K562 (cell line): Measurements from ENCODE around the gene BANP. TPM values are rescaled to one million over a fixed set of nuclear protein-coding genes. Genes with fewer than 3 reads are reported as not detected.

ENCODE experiments used
- ATAC-seq: fragments of 200-7000 bp; cut with Tn5 transposase; 3 replicates; pipeline ENCODE4 v1.9.1; 2020; ENCODE audit warnings: moderate library complexity
- BruUV-seq: library from RNA; stranded (reverse); fragments of 400-500 nt; replicated peaks from 2 replicates; lab custom pipeline; 2021; lab: Mats Ljungman, UMichigan
- CTCF ChIA-PET: fragments of 300-600 bp; formaldehyde crosslinking; extraction: SDS; loops from one replicate; lab custom pipeline; 2021; ENCODE audit warnings: low intra/inter-chr PET ratio; lab: Yijun Ruan, JAX
- POLR2A ChIA-PET: fragments of 300-600, 350-650 bp; sonication (Branson Sonifier 250); formaldehyde crosslinking; extraction: SDS; loops from one replicate; lab custom pipeline; 2021; ENCODE audit warnings: antibody characterized with exemption, inconsistent platforms; lab: Yijun Ruan, JAX
- DNase-seq, 4 experiments: peaks; one replicate each; pipeline versions ENCODE4 v3.0.0 to v3.0.0-alpha.2; 2011 to 2018; ENCODE audit warnings: low spot score in 3 of 4, mixed read lengths in 3 of 4; ENCODE audit errors: extremely low read depth in 1 of 4
- FAIRE-seq: peaks from 2 replicates; lab custom pipeline; 2011; peaks lifted over from hg19 to GRCh38; lab: Jason Lieb, UNC
- H2AFZ ChIP-seq: 2 replicates; pipeline ENCODE4 v1.6.0; 2011; ENCODE audit warnings: low read depth, low read length, control low read depth, inconsistent platforms
- H3K27ac ChIP-seq: fragments of 200-600 bp; 3 replicates; pipeline ENCODE4 v1.8.0; 2011; ENCODE audit warnings: low read depth, mild to moderate bottlenecking, control low read depth, inconsistent platforms, low read length, moderate library complexity, mixed read lengths; ENCODE audit errors: extremely low read depth
- H3K27me3 ChIP-seq, 2 experiments: fragments of 300-600 bp in 1 of 2; 2 replicates in 1 of 2; 3 replicates in 1 of 2; pipeline versions ENCODE4 v1.6.0 to v1.8.0; 2011; ENCODE audit warnings: inconsistent platforms in 2 of 2, low read length in 2 of 2, mild to moderate bottlenecking in 1 of 2, mixed read lengths in 1 of 2, moderate library complexity in 1 of 2; ENCODE audit not compliant: control insufficient read depth in 2 of 2, insufficient read depth in 2 of 2
- H3K36me3 ChIP-seq: fragments of 300-600 bp; 3 replicates; pipeline ENCODE4 v1.8.0; 2011; ENCODE audit warnings: mild to moderate bottlenecking, low read length, inconsistent platforms; ENCODE audit not compliant: control insufficient read depth, insufficient read depth
- H3K4me1 ChIP-seq, 2 experiments: fragments of 200-600 bp in 1 of 2; replicated peaks in 1 of 2; 2 replicates in 1 of 2; 3 replicates in 1 of 2; pipeline versions ENCODE4 v1.5.1 to v1.8.0; 2011; ENCODE audit warnings: inconsistent platforms in 2 of 2, low read length in 2 of 2, mild to moderate bottlenecking in 1 of 2, mixed read lengths in 1 of 2, moderate library complexity in 1 of 2; ENCODE audit not compliant: control insufficient read depth in 2 of 2, insufficient read depth in 2 of 2
- H3K4me2 ChIP-seq: 2 replicates; pipeline ENCODE4 v1.6.1; 2011; ENCODE audit warnings: low read length, control low read depth, inconsistent platforms, mixed read lengths; ENCODE audit not compliant: insufficient read depth
- H3K4me3 ChIP-seq: fragments of 200-600 bp; sonication (generic), shearing (Covaris generic); 2 replicates; pipeline ENCODE4 v1.5.1; 2016; ENCODE audit warnings: control low read depth, inconsistent platforms
- H3K79me2 ChIP-seq: fragments of 200-600 bp; 3 replicates; pipeline ENCODE4 v1.8.0; 2011; ENCODE audit warnings: low read length, inconsistent platforms; ENCODE audit not compliant: control insufficient read depth, insufficient read depth
- H3K9ac ChIP-seq, 2 experiments: 2 replicates each; pipeline versions ENCODE4 v1.6.0 to v1.6.1; 2011; ENCODE audit warnings: low read depth in 2 of 2, low read length in 2 of 2, control low read depth in 1 of 2, inconsistent platforms in 1 of 2, mild to moderate bottlenecking in 1 of 2, mixed read lengths in 1 of 2; ENCODE audit not compliant: insufficient read depth in 1 of 2
- H3K9me1 ChIP-seq: one replicate; pipeline ENCODE4 v1.6.0; 2011; ENCODE audit warnings: inconsistent platforms, mild to moderate bottlenecking, low read length, moderate library complexity; ENCODE audit not compliant: control insufficient read depth, insufficient read depth
- H3K9me3 ChIP-seq: replicated peaks from 2 replicates; pipeline ENCODE4 v1.5.1; 2011; ENCODE audit warnings: low read depth, low read length, inconsistent platforms; ENCODE audit not compliant: control insufficient read depth, insufficient read depth
- H4K20me1 ChIP-seq: replicated peaks from 2 replicates; pipeline ENCODE4 v1.6.1; 2011; ENCODE audit warnings: low read length, inconsistent platforms, mixed read lengths; ENCODE audit not compliant: control insufficient read depth, insufficient read depth
- CHD2 ChIP-seq: IDR thresholded peaks from 2 replicates; pipeline ENCODE4 v1.6.1; 2011; ENCODE audit warnings: low read depth, low read length
- DNMT1 ChIP-seq: fragments of 450-650 bp; IDR thresholded peaks from 2 replicates; pipeline ENCODE4 v1.6.1; 2016; ENCODE audit warnings: antibody characterized with exemption, mild to moderate bottlenecking
- FOXA3 ChIP-seq, 2 experiments: fragments of 450-650 bp in 1 of 2; sonication (generic) in 1 of 2; formaldehyde crosslinking; IDR thresholded peaks in 1 of 2; conservative IDR thresholded peaks in 1 of 2; 2 replicates each; pipeline versions ENCODE4 v1.4.0 to v1.8.0; 2020 to 2022; ENCODE audit warnings: mild to moderate bottlenecking in 2 of 2, missing genetic modification reagents in 1 of 2
- FOXK1 ChIP-seq: sonication (generic); formaldehyde crosslinking; IDR thresholded peaks from 2 replicates; pipeline ENCODE4 v1.8.0; 2022; ENCODE audit warnings: missing genetic modification reagents, mild to moderate bottlenecking, borderline replicate concordance
- HNRNPH1 ChIP-seq: fragments of 200-400 bp; formaldehyde crosslinking; optimal IDR thresholded peaks from 2 replicates; pipeline ENCODE3; 2017; ENCODE audit warnings: low read depth, mild to moderate bottlenecking, low read length, moderate library complexity
- SRSF7 ChIP-seq: fragments of 200-400 bp; formaldehyde crosslinking; optimal IDR thresholded peaks from 2 replicates; pipeline ENCODE3; 2017; ENCODE audit warnings: mild to moderate bottlenecking, low read depth, low read length
- TRIM24 ChIP-seq, 2 experiments: fragments of 450-650 bp; IDR thresholded peaks; 2 replicates each; pipeline ENCODE4 v1.6.1; 2016
- ZBTB17 ChIP-seq: fragments of 450-650 bp; formaldehyde crosslinking; IDR thresholded peaks from 2 replicates; pipeline ENCODE4 v1.4.0; 2020; ENCODE audit warnings: mild to moderate bottlenecking
- ZNF165 ChIP-seq: fragments of 250-450 bp; sonication (Bioruptor Pico); IDR thresholded peaks from 2 replicates; pipeline ENCODE4 v1.4.0; 2020; ENCODE audit warnings: borderline replicate concordance
- ZNF253 ChIP-seq: fragments of 250-450 bp; sonication (Bioruptor Pico); conservative IDR thresholded peaks from 2 replicates; pipeline ENCODE4 v1.6.1; 2021; ENCODE audit warnings: mild to moderate bottlenecking
- ZNF407 ChIP-seq: fragments of 450-650 bp; IDR thresholded peaks from 2 replicates; pipeline ENCODE4 v1.6.1; 2016; ENCODE audit warnings: low read depth
- ZNF41 ChIP-seq: fragments of 250-450 bp; sonication (Bioruptor Pico); conservative IDR thresholded peaks from 2 replicates; pipeline ENCODE4 v1.4.0; 2020; ENCODE audit warnings: mild to moderate bottlenecking
- ZNF507 ChIP-seq: conservative IDR thresholded peaks from 2 replicates; pipeline ENCODE4 v1.6.1; 2017; ENCODE audit warnings: missing genetic modification characterization, missing compliant biosample characterization
- WGBS: fragments of 100-300 bp; shearing (Covaris generic); methylation state at CpG from one replicate; pipeline ENCODE4 v1.1.6; 2016; ENCODE audit warnings: low coverage, mixed read lengths; ENCODE audit not compliant: insufficient coverage; ENCODE audit errors: missing lambda C conversion rate; 5-methylcytosine and 5-hydroxymethylcytosine counted together
- in situ Hi-C: fragments of 300-500 bp; cut with MboI; formaldehyde crosslinking; loops from 4 replicates; pipeline ENCODE4 v1.15.0; 2018; ENCODE audit warnings: inconsistent platforms, mixed read lengths
- intact Hi-C: fragments of 100-400 bp; cut with micrococcal nuclease; formaldehyde crosslinking; loops from 2 replicates; pipeline ENCODE4 v1.14.2; 2022
- polyA plus RNA-seq, 8 experiments: library from polyadenylated mRNA; depleted of rRNA in 4 of 8; stranded (reverse) in 5 of 8; unstranded in 3 of 8; fragments of >200 nt; fragmentation: Nextera tagmentation in 2 of 8; fragmentation: Illumina TruSeq in 1 of 8; extraction: Ambion mirVana in 2 of 8; extraction: Trizol in 1 of 8; gene quantifications; 2 replicates each; pipeline versions ENCODE4 v1.2.1 to v1.2.3, GENCODE V29; 2011 to 2014; ENCODE audit warnings: inconsistent platforms in 1 of 8, missing spikeins in 1 of 8
- total RNA-seq, 7 experiments: library from RNA; depleted of rRNA in 6 of 7; stranded (reverse); fragments of >200 nt in 6 of 7; fragmentation: Illumina TruSeq in 2 of 7; extraction: Trizol in 2 of 7; gene quantifications; 2 replicates each; pipeline versions ENCODE4 v1.2.1 to v1.2.3, GENCODE V29; 2011 to 2021; ENCODE audit warnings: low replicate concordance in 1 of 7
- TF ChIP-seq, protein P1 (sequence below): fragments of 250-450 bp; sonication (Bioruptor Pico); IDR thresholded peaks from 2 replicates; pipeline ENCODE4 v1.9.0; 2021; ENCODE audit warnings: mild to moderate bottlenecking, inconsistent platforms

Gene BANP
- total and polyA plus RNA-seq, 9 of the 15 experiments (the other 6 are each of a cell fraction or from before 2014, with no cell fraction given) = 4.6 to 22.1 (median 15.6) TPM

DNA sequence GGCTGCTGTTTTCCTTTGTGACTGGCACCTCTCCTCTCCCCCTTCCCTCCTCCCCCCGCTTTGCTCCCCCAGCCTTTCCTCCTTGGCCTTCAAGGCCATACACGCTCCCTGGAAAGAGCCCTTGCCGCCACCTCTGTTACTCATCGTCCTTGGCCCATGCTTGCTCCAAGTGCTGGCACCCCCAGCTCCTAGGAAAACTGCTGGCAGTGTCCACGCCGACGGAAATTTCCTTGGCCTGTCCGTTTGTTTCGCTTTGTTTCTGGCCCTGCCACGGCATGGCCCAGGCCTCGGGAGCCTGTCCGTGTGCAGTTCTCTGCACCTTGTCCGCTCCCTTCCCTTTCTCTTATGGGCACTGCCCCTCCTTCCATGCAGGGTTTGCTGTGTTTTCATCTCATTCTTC lies 32.9 kb upstream of the BANP start:
- peak overlapping the region; percentile 46; the same call in 1 of the 2 replicates for H3K4me2 ChIP-seq
- WGBS = 31% methylated on average over 9 of the region's 13 CpGs
- in situ Hi-C loops (no loop called here), intact Hi-C loops (no loop called here)
- no peak overlapping the region for H3K27ac ChIP-seq
- no peaks in the 10 kb centered on the region for H4K20me1 ChIP-seq
- peak overlapping the region in 1 of 2 experiments; percentile 61; a peak in 1 of 4 replicates for H3K9ac ChIP-seq
- H3K9me3 ChIP-seq = no peaks in the 10 kb centered on the region
- H3K27me3 ChIP-seq = peaks cover 4 to 35% of the 10 kb centered on the region in 2 experiments; a peak in 4 of 5 replicates
- no peaks in the 10 kb centered on the region for H3K79me2 ChIP-seq
- no peaks in the 10 kb centered on the region for H3K9me1 ChIP-seq
- BruUV-seq = no TSS peak
- CTCF ChIA-PET = no interaction called here
- no peak for FAIRE-seq
- H3K36me3 ChIP-seq = no peaks in the 10 kb centered on the region
- H3K4me1 ChIP-seq = peaks cover 10 to 37% of the 10 kb centered on the region in 2 experiments; a peak in 4 of 5 replicates
- POLR2A ChIA-PET = interaction anchor here (0.7 to 1.0 kb wide), 4 partner anchors 18 to 755 kb away, joined by 3 to 4 read pairs (median 4); no protein-coding TSS in a partner anchor
- ATAC-seq = no peak
- H2AFZ ChIP-seq = peak overlapping the region; percentile 74; the same call in 1 of the 2 replicates
- no peak overlapping the region for H3K4me3 ChIP-seq
- DNase-seq = no peak
- TF ChIP-seq ZBTB17 (no peak), ZNF41 (CRISPR knock-in tag) (no peak), DNMT1 (no peak), TRIM24 (IDR thresholded peaks at IDR 0.05) (no peak), SRSF7 (no peak), ZNF407 (no peak), FOXK1 (no peak), FOXA3 (CRISPR knock-in tag; conservative IDR thresholded peaks at IDR 0.05 in 1 of 2, IDR thresholded peaks at IDR 0.05 in 1 of 2) (no peak), ZNF507 (tag) (no peak), ZNF253 (CRISPR knock-in tag) (no peak), CHD2 (no peak), HNRNPH1 (no peak), ZNF165 (CRISPR knock-in tag) (no peak)
- TF ChIP-seq, protein P1, sequence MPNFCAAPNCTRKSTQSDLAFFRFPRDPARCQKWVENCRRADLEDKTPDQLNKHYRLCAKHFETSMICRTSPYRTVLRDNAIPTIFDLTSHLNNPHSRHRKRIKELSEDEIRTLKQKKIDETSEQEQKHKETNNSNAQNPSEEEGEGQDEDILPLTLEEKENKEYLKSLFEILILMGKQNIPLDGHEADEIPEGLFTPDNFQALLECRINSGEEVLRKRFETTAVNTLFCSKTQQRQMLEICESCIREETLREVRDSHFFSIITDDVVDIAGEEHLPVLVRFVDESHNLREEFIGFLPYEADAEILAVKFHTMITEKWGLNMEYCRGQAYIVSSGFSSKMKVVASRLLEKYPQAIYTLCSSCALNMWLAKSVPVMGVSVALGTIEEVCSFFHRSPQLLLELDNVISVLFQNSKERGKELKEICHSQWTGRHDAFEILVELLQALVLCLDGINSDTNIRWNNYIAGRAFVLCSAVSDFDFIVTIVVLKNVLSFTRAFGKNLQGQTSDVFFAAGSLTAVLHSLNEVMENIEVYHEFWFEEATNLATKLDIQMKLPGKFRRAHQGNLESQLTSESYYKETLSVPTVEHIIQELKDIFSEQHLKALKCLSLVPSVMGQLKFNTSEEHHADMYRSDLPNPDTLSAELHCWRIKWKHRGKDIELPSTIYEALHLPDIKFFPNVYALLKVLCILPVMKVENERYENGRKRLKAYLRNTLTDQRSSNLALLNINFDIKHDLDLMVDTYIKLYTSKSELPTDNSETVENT (CRISPR knock-in tag) = no peak
